K562 (cell line): Measurements from ENCODE around the gene FOSL1. TPM values are rescaled to one million over a fixed set of nuclear protein-coding genes. Genes with fewer than 3 reads are reported as not detected.

Experiments
- ASH1L ChIP-seq: fragments of 450-650 bp; IDR thresholded peaks from 2 replicates; pipeline ENCODE4 v1.6.1; 2018; ENCODE audit warnings: borderline replicate concordance, mild to moderate bottlenecking, low read depth; ENCODE audit not compliant: partially characterized antibody
- HMGN3 ChIP-seq: IDR thresholded peaks from 2 replicates; pipeline ENCODE4 v1.6.1; 2011; ENCODE audit warnings: borderline replicate concordance, low read depth, mild to moderate bottlenecking, mixed read lengths, low read length; ENCODE audit not compliant: insufficient read length; ENCODE audit errors: extremely low read depth
- RBM17 ChIP-seq: fragments of 200-400 bp; formaldehyde crosslinking; IDR thresholded peaks from 2 replicates; pipeline ENCODE4 v1.6.1; 2017; ENCODE audit warnings: low read depth, mild to moderate bottlenecking, low read length, borderline replicate concordance
- SP1 ChIP-seq: sonication (generic); formaldehyde crosslinking; IDR thresholded peaks from 2 replicates; pipeline ENCODE4 v1.8.1; 2022; ENCODE audit warnings: mild to moderate bottlenecking, missing genetic modification reagents
- TOE1 ChIP-seq, 2 experiments: fragments of 450-650 bp in 1 of 2; sonication (generic) in 1 of 2; formaldehyde crosslinking in 1 of 2; IDR thresholded peaks; 2 replicates each; pipeline versions ENCODE4 v1.7.1 to v1.8.0; 2016 to 2022; ENCODE audit warnings: borderline replicate concordance in 2 of 2, mild to moderate bottlenecking in 2 of 2, antibody characterized with exemption in 1 of 2, inconsistent platforms in 1 of 2, low read depth in 1 of 2, missing genetic modification reagents in 1 of 2, moderate library complexity in 1 of 2
- polyA plus RNA-seq, 8 experiments: library from polyadenylated mRNA; depleted of rRNA in 4 of 8; stranded (reverse) in 5 of 8; unstranded in 3 of 8; fragments of >200 nt; fragmentation: Nextera tagmentation in 2 of 8; fragmentation: Illumina TruSeq in 1 of 8; extraction: Ambion mirVana in 2 of 8; extraction: Trizol in 1 of 8; gene quantifications; 2 replicates each; pipeline versions ENCODE4 v1.2.1 to v1.2.3, GENCODE V29; 2011 to 2014; ENCODE audit warnings: inconsistent platforms in 1 of 8, missing spikeins in 1 of 8
- total RNA-seq, 7 experiments: library from RNA; depleted of rRNA in 6 of 7; stranded (reverse); fragments of >200 nt in 6 of 7; fragmentation: Illumina TruSeq in 2 of 7; extraction: Trizol in 2 of 7; gene quantifications; 2 replicates each; pipeline versions ENCODE4 v1.2.1 to v1.2.3, GENCODE V29; 2011 to 2021; ENCODE audit warnings: low replicate concordance in 1 of 7
- TF ChIP-seq, protein P1 (sequence below): fragments of 250-450 bp; sonication (Bioruptor Pico); IDR thresholded peaks from 2 replicates; pipeline ENCODE4 v1.4.0; 2020; ENCODE audit warnings: mild to moderate bottlenecking, moderate library complexity
- TF ChIP-seq, protein P2 (sequence below): sonication (generic); formaldehyde crosslinking; IDR thresholded peaks from 2 replicates; pipeline ENCODE4 v1.8.0; 2022; ENCODE audit warnings: missing genetic modification reagents, mild to moderate bottlenecking, moderate library complexity, borderline replicate concordance
- TF ChIP-seq, protein P3 (sequence below): fragments of 450-650 bp; IDR thresholded peaks from 2 replicates; pipeline ENCODE4 v1.6.1; 2016; ENCODE audit warnings: mild to moderate bottlenecking, moderate library complexity

FOSL1 gene
- total and polyA plus RNA-seq, 9 of the 15 experiments (the other 6 are each of a cell fraction or from before 2014, with no cell fraction given) = 3.5 to 39.6 (median 10.0) TPM

DNA sequence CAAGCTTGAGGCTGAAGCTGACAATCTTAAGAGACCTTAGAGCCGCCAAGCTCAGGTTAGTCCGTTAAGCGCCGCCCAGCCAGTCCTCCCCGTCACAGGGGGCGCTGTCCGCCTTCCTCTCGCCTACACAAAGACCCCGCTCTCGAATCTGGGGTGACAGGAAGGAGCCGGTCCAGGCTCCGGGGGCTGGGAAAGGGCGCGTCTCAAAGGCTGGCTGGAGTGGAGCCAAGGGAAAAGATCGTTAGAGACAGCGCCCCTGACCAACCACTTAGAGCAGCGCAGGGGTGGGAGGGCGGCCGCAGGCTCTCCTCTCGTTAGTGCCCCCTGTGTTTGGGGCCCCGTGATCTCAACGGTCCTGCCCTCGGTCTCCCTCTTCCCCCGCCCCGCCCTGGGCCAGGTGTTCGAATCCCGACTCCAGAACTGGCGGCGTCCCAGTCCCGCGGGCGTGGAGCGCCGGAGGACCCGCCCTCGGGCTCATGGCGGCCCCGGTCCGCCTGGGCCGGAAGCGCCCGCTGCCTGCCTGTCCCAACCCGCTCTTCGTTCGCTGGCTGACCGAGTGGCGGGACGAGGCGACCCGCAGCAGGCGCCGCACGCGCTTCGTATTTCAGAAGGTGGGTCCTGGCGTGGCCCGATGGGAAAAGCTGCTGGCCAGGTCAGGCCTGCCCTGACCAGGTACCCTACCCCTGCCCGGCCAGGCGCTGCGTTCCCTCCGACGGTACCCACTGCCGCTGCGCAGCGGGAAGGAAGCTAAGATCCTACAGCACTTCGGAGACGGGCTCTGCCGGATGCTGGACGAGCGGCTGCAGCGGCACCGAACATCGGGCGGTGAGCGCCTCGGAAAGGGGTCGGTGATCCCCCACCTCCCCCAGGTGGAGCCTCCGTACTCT is 39.7 kb downstream of the FOSL1 start, which contains the start of gene MUS81 (continued):
- TF ChIP-seq, protein P1, sequence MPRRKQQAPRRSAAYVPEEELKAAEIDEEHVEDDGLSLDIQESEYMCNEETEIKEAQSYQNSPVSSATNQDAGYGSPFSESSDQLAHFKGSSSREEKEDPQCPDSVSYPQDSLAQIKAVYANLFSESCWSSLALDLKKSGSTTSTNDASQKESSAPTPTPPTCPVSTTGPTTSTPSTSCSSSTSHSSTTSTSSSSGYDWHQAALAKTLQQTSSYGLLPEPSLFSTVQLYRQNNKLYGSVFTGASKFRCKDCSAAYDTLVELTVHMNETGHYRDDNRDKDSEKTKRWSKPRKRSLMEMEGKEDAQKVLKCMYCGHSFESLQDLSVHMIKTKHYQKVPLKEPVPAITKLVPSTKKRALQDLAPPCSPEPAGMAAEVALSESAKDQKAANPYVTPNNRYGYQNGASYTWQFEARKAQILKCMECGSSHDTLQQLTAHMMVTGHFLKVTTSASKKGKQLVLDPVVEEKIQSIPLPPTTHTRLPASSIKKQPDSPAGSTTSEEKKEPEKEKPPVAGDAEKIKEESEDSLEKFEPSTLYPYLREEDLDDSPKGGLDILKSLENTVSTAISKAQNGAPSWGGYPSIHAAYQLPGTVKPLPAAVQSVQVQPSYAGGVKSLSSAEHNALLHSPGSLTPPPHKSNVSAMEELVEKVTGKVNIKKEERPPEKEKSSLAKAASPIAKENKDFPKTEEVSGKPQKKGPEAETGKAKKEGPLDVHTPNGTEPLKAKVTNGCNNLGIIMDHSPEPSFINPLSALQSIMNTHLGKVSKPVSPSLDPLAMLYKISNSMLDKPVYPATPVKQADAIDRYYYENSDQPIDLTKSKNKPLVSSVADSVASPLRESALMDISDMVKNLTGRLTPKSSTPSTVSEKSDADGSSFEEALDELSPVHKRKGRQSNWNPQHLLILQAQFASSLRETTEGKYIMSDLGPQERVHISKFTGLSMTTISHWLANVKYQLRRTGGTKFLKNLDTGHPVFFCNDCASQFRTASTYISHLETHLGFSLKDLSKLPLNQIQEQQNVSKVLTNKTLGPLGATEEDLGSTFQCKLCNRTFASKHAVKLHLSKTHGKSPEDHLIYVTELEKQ (CRISPR knock-in tag) = no peak
- TF ChIP-seq ASH1L (no peak), HMGN3 (peak; percentile 94), TOE1 (IDR thresholded peaks at IDR 0.05; ENCODE audit: borderline replicate concordance) (peak; percentile 64), TOE1 (CRISPR knock-in tag; IDR thresholded peaks at IDR 0.05; ENCODE audit: borderline replicate concordance, low read depth) (no peak), SP1 (CRISPR knock-in tag) (peak; percentile 95), RBM17 (no peak)
- TF ChIP-seq, protein P2, sequence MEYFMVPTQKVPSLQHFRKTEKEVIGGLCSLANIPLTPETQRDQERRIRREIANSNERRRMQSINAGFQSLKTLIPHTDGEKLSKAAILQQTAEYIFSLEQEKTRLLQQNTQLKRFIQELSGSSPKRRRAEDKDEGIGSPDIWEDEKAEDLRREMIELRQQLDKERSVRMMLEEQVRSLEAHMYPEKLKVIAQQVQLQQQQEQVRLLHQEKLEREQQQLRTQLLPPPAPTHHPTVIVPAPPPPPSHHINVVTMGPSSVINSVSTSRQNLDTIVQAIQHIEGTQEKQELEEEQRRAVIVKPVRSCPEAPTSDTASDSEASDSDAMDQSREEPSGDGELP (CRISPR knock-in tag) = peak; percentile 86
- TF ChIP-seq, protein P3, sequence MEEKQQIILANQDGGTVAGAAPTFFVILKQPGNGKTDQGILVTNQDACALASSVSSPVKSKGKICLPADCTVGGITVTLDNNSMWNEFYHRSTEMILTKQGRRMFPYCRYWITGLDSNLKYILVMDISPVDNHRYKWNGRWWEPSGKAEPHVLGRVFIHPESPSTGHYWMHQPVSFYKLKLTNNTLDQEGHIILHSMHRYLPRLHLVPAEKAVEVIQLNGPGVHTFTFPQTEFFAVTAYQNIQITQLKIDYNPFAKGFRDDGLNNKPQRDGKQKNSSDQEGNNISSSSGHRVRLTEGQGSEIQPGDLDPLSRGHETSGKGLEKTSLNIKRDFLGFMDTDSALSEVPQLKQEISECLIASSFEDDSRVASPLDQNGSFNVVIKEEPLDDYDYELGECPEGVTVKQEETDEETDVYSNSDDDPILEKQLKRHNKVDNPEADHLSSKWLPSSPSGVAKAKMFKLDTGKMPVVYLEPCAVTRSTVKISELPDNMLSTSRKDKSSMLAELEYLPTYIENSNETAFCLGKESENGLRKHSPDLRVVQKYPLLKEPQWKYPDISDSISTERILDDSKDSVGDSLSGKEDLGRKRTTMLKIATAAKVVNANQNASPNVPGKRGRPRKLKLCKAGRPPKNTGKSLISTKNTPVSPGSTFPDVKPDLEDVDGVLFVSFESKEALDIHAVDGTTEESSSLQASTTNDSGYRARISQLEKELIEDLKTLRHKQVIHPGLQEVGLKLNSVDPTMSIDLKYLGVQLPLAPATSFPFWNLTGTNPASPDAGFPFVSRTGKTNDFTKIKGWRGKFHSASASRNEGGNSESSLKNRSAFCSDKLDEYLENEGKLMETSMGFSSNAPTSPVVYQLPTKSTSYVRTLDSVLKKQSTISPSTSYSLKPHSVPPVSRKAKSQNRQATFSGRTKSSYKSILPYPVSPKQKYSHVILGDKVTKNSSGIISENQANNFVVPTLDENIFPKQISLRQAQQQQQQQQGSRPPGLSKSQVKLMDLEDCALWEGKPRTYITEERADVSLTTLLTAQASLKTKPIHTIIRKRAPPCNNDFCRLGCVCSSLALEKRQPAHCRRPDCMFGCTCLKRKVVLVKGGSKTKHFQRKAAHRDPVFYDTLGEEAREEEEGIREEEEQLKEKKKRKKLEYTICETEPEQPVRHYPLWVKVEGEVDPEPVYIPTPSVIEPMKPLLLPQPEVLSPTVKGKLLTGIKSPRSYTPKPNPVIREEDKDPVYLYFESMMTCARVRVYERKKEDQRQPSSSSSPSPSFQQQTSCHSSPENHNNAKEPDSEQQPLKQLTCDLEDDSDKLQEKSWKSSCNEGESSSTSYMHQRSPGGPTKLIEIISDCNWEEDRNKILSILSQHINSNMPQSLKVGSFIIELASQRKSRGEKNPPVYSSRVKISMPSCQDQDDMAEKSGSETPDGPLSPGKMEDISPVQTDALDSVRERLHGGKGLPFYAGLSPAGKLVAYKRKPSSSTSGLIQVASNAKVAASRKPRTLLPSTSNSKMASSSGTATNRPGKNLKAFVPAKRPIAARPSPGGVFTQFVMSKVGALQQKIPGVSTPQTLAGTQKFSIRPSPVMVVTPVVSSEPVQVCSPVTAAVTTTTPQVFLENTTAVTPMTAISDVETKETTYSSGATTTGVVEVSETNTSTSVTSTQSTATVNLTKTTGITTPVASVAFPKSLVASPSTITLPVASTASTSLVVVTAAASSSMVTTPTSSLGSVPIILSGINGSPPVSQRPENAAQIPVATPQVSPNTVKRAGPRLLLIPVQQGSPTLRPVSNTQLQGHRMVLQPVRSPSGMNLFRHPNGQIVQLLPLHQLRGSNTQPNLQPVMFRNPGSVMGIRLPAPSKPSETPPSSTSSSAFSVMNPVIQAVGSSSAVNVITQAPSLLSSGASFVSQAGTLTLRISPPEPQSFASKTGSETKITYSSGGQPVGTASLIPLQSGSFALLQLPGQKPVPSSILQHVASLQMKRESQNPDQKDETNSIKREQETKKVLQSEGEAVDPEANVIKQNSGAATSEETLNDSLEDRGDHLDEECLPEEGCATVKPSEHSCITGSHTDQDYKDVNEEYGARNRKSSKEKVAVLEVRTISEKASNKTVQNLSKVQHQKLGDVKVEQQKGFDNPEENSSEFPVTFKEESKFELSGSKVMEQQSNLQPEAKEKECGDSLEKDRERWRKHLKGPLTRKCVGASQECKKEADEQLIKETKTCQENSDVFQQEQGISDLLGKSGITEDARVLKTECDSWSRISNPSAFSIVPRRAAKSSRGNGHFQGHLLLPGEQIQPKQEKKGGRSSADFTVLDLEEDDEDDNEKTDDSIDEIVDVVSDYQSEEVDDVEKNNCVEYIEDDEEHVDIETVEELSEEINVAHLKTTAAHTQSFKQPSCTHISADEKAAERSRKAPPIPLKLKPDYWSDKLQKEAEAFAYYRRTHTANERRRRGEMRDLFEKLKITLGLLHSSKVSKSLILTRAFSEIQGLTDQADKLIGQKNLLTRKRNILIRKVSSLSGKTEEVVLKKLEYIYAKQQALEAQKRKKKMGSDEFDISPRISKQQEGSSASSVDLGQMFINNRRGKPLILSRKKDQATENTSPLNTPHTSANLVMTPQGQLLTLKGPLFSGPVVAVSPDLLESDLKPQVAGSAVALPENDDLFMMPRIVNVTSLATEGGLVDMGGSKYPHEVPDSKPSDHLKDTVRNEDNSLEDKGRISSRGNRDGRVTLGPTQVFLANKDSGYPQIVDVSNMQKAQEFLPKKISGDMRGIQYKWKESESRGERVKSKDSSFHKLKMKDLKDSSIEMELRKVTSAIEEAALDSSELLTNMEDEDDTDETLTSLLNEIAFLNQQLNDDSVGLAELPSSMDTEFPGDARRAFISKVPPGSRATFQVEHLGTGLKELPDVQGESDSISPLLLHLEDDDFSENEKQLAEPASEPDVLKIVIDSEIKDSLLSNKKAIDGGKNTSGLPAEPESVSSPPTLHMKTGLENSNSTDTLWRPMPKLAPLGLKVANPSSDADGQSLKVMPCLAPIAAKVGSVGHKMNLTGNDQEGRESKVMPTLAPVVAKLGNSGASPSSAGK = no peak
